WTC11 (cell line): Measurements from ENCODE around the gene CST1. TPM values are rescaled to one million over a fixed set of nuclear protein-coding genes. Genes with fewer than 3 reads are reported as not detected.
A peak's percentile ranks its signal among the peaks of the same experiment; 100 is the strongest.
"Not testable (repeated sequence)": the region's sequence is repeated elsewhere in the genome, so short reads cannot be mapped to it uniquely, and the experiment has no call there.

Source experiments
- ATAC-seq: fragments of 200-7000 bp; cut with Tn5 transposase; 2 replicates; pipeline ENCODE4 v1.10.0; 2021; ENCODE audit warnings: mild to moderate bottlenecking, moderate library complexity
- CTCF ChIA-PET: fragments of 300-600 bp; sonication (Branson Sonifier 250); formaldehyde crosslinking; loops from one replicate; lab custom pipeline; 2021; ENCODE audit warnings: antibody characterized with exemption; lab: Charles Lee
- POLR2A ChIA-PET: fragments of 350-600 bp; sonication (Branson Sonifier 250); formaldehyde crosslinking; loops from one replicate; lab custom pipeline; 2021; ENCODE audit warnings: antibody characterized with exemption; lab: Charles Lee
- DNase-seq: peaks from one replicate; pipeline ENCODE4 v3.0.0; 2021; ENCODE audit warnings: low spot score
- H3K27ac Mint-ChIP-seq: 2 replicates; pipeline ENCODE4 v1.8.0; 2021; ENCODE audit warnings: mixed read lengths
- H3K27me3 Mint-ChIP-seq: 2 replicates; pipeline ENCODE4 v1.8.0; 2021; ENCODE audit warnings: low read depth, mild to moderate bottlenecking, moderate library complexity, mixed read lengths
- H3K36me3 Mint-ChIP-seq: 2 replicates; pipeline ENCODE4 v1.8.0; 2021; ENCODE audit warnings: mixed read lengths
- H3K4me1 Mint-ChIP-seq: 2 replicates; pipeline ENCODE4 v1.8.0; 2022; ENCODE audit warnings: mixed read lengths
- H3K4me3 Mint-ChIP-seq: 2 replicates; pipeline ENCODE4 v1.8.0; 2021; ENCODE audit warnings: mild to moderate bottlenecking, moderate library complexity, mixed read lengths
- H3K9me3 Mint-ChIP-seq: 2 replicates; pipeline ENCODE4 v1.8.0; 2021; ENCODE audit warnings: mixed read lengths
- ELF4 ChIP-seq: sonication (generic); formaldehyde crosslinking; IDR thresholded peaks from 2 replicates; pipeline ENCODE4 v1.8.1; 2022; ENCODE audit warnings: low read depth, mild to moderate bottlenecking, moderate library complexity, missing genetic modification reagents
- FOXP1 ChIP-seq: sonication (generic); formaldehyde crosslinking; IDR thresholded peaks from 2 replicates; pipeline ENCODE4 v1.8.0; 2022; ENCODE audit warnings: missing genetic modification reagents, mild to moderate bottlenecking, moderate library complexity, borderline replicate concordance
- GABPB1 ChIP-seq: sonication (generic); formaldehyde crosslinking; IDR thresholded peaks from 2 replicates; pipeline ENCODE4 v1.8.1; 2023; ENCODE audit warnings: mild to moderate bottlenecking, missing genetic modification reagents
- GRHL2 ChIP-seq: fragments of 250-450 bp; sonication (Bioruptor Pico); IDR thresholded peaks from 2 replicates; pipeline ENCODE4 v1.8.0; 2022; ENCODE audit warnings: mild to moderate bottlenecking, moderate library complexity; ENCODE audit not compliant: insufficient replicate concordance, severe bottlenecking
- JAZF1 ChIP-seq: fragments of 250-450 bp; sonication (Bioruptor Pico); IDR thresholded peaks from 2 replicates; pipeline ENCODE4 v1.9.0; 2021; ENCODE audit warnings: moderate library complexity, mild to moderate bottlenecking, inconsistent platforms
- MAX ChIP-seq: sonication (generic); formaldehyde crosslinking; IDR thresholded peaks from 2 replicates; pipeline ENCODE4 v1.8.0; 2022; ENCODE audit warnings: mild to moderate bottlenecking, missing genetic modification reagents
- NR1H2 ChIP-seq: sonication (generic); formaldehyde crosslinking; IDR thresholded peaks from 2 replicates; pipeline ENCODE4 v1.9.0; 2021; ENCODE audit warnings: mild to moderate bottlenecking, moderate library complexity, missing genetic modification reagents
- RELA ChIP-seq: sonication (generic); formaldehyde crosslinking; IDR thresholded peaks from 2 replicates; pipeline ENCODE4 v1.8.1; 2022; ENCODE audit warnings: missing genetic modification reagents, mild to moderate bottlenecking, borderline replicate concordance
- ZNF232 ChIP-seq: sonication (generic); formaldehyde crosslinking; IDR thresholded peaks from 2 replicates; pipeline ENCODE4 v1.8.0; 2022; ENCODE audit warnings: mild to moderate bottlenecking, missing genetic modification reagents
- ZNF425 ChIP-seq: fragments of 250-450 bp; sonication (Bioruptor Pico); conservative IDR thresholded peaks from 2 replicates; pipeline ENCODE4 v1.9.0; 2021; ENCODE audit warnings: mild to moderate bottlenecking
- total RNA-seq: library from RNA; stranded (reverse); gene quantifications from 3 replicates; pipeline ENCODE4 v1.2.3, GENCODE V29; 2021
- TF ChIP-seq, protein P1 (sequence below): sonication (generic); formaldehyde crosslinking; IDR thresholded peaks from 2 replicates; pipeline ENCODE4 v1.8.1; 2022; ENCODE audit warnings: low read depth, missing genetic modification reagents, borderline replicate concordance
- TF ChIP-seq, protein P2 (sequence below): fragments of 200-600 bp; IDR thresholded peaks from 2 replicates; pipeline ENCODE4 v1.8.0; 2022; ENCODE audit warnings: antibody characterized with exemption

The CST1 gene
- total RNA-seq, 1 experiment from 2014 or later = 4.5 TPM

DNA sequence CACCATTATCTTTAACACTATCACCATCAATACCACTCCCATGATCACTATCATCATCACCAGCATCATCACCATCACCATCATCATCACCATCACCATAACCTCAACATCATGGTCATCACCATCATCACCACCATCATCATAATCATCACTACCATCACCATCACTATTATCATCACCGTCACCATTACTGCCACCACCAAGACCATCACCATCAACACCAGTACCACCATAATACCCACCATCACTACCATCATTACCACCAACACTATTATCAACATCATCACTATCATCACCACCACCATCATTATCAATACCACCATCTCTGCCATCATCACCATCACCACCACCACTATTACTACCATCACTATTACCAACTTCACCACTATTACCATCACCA is 32.7 kb upstream of the CST1 start:
- ChIA-PET POLR2A (no interaction called here), CTCF (no interaction called here)
- H3K36me3 Mint-ChIP-seq = no peaks in the 10 kb centered on the region
- H3K4me3 Mint-ChIP-seq = no peak overlapping the region
- DNase-seq = no peak
- TF ChIP-seq JAZF1 (CRISPR knock-in tag) = no peak
- TF ChIP-seq ZNF232 (CRISPR knock-in tag) = no peak
- no peak for TF ChIP-seq RELA
- no peak for TF ChIP-seq ELF4 (CRISPR knock-in tag)
- TF ChIP-seq, protein P1, sequence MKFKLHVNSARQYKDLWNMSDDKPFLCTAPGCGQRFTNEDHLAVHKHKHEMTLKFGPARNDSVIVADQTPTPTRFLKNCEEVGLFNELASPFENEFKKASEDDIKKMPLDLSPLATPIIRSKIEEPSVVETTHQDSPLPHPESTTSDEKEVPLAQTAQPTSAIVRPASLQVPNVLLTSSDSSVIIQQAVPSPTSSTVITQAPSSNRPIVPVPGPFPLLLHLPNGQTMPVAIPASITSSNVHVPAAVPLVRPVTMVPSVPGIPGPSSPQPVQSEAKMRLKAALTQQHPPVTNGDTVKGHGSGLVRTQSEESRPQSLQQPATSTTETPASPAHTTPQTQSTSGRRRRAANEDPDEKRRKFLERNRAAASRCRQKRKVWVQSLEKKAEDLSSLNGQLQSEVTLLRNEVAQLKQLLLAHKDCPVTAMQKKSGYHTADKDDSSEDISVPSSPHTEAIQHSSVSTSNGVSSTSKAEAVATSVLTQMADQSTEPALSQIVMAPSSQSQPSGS = no peak
- TF ChIP-seq GRHL2 (CRISPR knock-in tag) = no peak
- TF ChIP-seq GABPB1 (CRISPR knock-in tag) = no peak
- no peaks in the 10 kb centered on the region for H3K4me1 Mint-ChIP-seq
- ATAC-seq = no peak
- H3K27me3 Mint-ChIP-seq = peaks cover 5% of the 10 kb centered on the region
- peaks cover 5% of the 10 kb centered on the region for H3K9me3 Mint-ChIP-seq
- no peak overlapping the region for H3K27ac Mint-ChIP-seq

DNA sequence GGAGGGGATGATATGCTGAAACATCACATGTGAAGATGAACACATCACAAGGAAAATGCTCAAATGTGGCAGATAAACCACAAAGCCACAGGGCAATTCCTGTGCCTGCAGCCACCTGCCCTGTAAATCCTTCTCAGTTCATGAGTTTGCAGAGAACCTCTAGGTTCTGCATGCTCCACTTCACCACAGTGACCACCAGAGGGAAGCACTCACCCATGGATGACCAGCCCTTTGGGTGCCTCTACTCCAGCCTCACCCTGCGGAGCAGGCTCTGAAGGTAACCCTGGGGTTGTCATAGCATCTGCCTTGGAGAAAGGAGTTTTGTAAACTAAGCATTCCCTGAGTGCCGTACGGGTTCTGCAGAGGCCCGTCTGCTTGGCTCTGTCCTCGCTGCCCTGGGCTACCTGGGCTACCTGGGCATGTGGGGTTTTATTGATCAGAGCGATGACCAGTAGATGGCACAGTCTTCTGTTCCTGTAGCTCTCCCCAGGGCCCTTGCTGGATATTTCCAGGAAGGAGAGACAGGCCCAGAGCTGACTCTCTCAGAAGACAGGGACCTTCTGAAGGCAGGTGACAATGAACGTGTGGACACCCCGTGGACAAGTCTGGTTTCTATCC is 31.7 kb upstream of the CST1 start:
- H3K9me3 Mint-ChIP-seq = peaks cover 2% of the 10 kb centered on the region
- DNase-seq (no peak), ATAC-seq (peak; percentile 98)
- H3K27me3 Mint-ChIP-seq = peaks cover 2% of the 10 kb centered on the region; the same call in 1 of the 2 replicates
- H3K4me3 Mint-ChIP-seq = no peak overlapping the region
- no peak for TF ChIP-seq NR1H2
- no peak for TF ChIP-seq FOXP1
- TF ChIP-seq, protein P2, sequence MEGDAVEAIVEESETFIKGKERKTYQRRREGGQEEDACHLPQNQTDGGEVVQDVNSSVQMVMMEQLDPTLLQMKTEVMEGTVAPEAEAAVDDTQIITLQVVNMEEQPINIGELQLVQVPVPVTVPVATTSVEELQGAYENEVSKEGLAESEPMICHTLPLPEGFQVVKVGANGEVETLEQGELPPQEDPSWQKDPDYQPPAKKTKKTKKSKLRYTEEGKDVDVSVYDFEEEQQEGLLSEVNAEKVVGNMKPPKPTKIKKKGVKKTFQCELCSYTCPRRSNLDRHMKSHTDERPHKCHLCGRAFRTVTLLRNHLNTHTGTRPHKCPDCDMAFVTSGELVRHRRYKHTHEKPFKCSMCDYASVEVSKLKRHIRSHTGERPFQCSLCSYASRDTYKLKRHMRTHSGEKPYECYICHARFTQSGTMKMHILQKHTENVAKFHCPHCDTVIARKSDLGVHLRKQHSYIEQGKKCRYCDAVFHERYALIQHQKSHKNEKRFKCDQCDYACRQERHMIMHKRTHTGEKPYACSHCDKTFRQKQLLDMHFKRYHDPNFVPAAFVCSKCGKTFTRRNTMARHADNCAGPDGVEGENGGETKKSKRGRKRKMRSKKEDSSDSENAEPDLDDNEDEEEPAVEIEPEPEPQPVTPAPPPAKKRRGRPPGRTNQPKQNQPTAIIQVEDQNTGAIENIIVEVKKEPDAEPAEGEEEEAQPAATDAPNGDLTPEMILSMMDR = peak; percentile 41; the same call in 1 of the 2 replicates
- TF ChIP-seq MAX (CRISPR knock-in tag) = no peak
- no peak for TF ChIP-seq ZNF425 (CRISPR knock-in tag)
- ChIA-PET POLR2A (no interaction called here), CTCF (interaction anchor here (0.5 to 3.6 kb wide), 16 partner anchors 9 to 427 kb away, joined by 3 to 19 read pairs (median 4); no protein-coding TSS in a partner anchor)
- H3K36me3 Mint-ChIP-seq = no peaks in the 10 kb centered on the region
- H3K4me1 Mint-ChIP-seq = no peaks in the 10 kb centered on the region
- no peak overlapping the region for H3K27ac Mint-ChIP-seq

DNA sequence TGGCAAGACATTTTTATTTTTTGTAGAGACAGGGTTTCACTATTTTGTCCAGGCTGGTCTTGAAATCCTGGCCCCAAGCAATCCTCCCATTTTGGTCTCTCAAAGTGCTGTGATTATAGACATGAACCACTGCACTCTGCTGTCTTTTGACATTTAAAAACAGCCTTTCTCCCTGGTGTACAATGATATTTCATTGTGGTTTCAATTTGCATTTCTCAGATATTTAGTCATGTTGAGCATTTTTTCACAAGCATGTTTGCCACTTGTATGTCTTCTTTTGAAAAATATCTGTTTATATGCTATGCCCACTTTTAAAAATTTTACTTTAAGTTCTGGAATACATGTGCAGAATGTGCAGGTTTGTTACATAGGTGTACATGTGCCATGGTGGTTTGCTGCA is 27.9 kb upstream of the CST1 start:
- H3K4me1 Mint-ChIP-seq, H3K4me3 Mint-ChIP-seq, H3K9me3 Mint-ChIP-seq, H3K27ac Mint-ChIP-seq, DNase-seq, H3K36me3 Mint-ChIP-seq, ATAC-seq, POLR2A ChIA-PET: not testable (repeated sequence)
- CTCF ChIA-PET = interaction anchor here (3.1 kb wide), 1 partner anchor 110 kb away, joined by 15 read pairs; no protein-coding TSS in a partner anchor
- H3K27me3 Mint-ChIP-seq = peaks cover 25% of the 10 kb centered on the region

GRCh38 chr20:23777380-23777779 is 26.6 kb upstream of the CST1 start:
- CTCF ChIA-PET = interaction anchor here (2.7 to 3.1 kb wide), 2 partner anchors 54 to 109 kb away, joined by 11 to 15 read pairs; no protein-coding TSS in a partner anchor
- POLR2A ChIA-PET, H3K36me3 Mint-ChIP-seq, H3K27ac Mint-ChIP-seq, H3K4me1 Mint-ChIP-seq, DNase-seq, H3K4me3 Mint-ChIP-seq, H3K9me3 Mint-ChIP-seq, ATAC-seq: not testable (repeated sequence)
- peaks cover 33% of the 10 kb centered on the region for H3K27me3 Mint-ChIP-seq
